Keratinocyte (primary cell): ENCODE measurements around the gene NARS2. TPM values are rescaled to one million over a fixed set of nuclear protein-coding genes. Genes with fewer than 3 reads are reported as not detected.
"Not testable (repeated sequence)": the region's sequence is repeated elsewhere in the genome, so short reads cannot be mapped to it uniquely, and the experiment has no call there.

ENCODE experiments used
- DNase-seq: peaks from one replicate; pipeline ENCODE4 v3.0.0-alpha.2; 2011; ENCODE audit warnings: low read depth, missing footprints, low spot score
- FAIRE-seq: peaks from 2 replicates; lab custom pipeline; 2011; peaks lifted over from hg19 to GRCh38; lab: Jason Lieb, UNC
- H2AFZ ChIP-seq: 2 replicates; pipeline ENCODE4 v1.6.0; 2012; ENCODE audit warnings: low read length, control low read depth, inconsistent platforms; ENCODE audit not compliant: control insufficient read depth
- H3K27ac ChIP-seq: 2 replicates; pipeline ENCODE4 v1.5.1; 2011; ENCODE audit warnings: low read length; ENCODE audit not compliant: control insufficient read depth, insufficient read depth
- H3K27me3 ChIP-seq: 3 replicates; pipeline ENCODE4 v1.6.0; 2011; ENCODE audit warnings: low read length; ENCODE audit not compliant: control insufficient read depth, insufficient read depth; ENCODE audit errors: extremely low read depth
- H3K36me3 ChIP-seq, 2 experiments: 2 replicates in 1 of 2; 3 replicates in 1 of 2; pipeline ENCODE4 v1.5.1; 2011; ENCODE audit warnings: low read length in 2 of 2, mild to moderate bottlenecking in 1 of 2; ENCODE audit not compliant: control insufficient read depth in 2 of 2, insufficient read depth in 2 of 2; ENCODE audit errors: extremely low read depth in 1 of 2
- H3K4me1 ChIP-seq: 3 replicates; pipeline ENCODE4 v1.5.1; 2011; ENCODE audit warnings: low read length; ENCODE audit not compliant: control insufficient read depth, insufficient read depth; ENCODE audit errors: extremely low read depth
- H3K4me2 ChIP-seq: 3 replicates; pipeline ENCODE4 v1.6.0; 2011; ENCODE audit warnings: low read depth, low read length; ENCODE audit not compliant: control insufficient read depth, insufficient read depth; ENCODE audit errors: extremely low read depth
- H3K4me3 ChIP-seq, 3 experiments: fragments of 200-600 bp in 1 of 3; sonication (generic) in 1 of 3; 2 replicates in 2 of 3; 3 replicates in 1 of 3; pipeline ENCODE4 v1.5.1; 2011 to 2016; ENCODE audit warnings: low read length in 3 of 3, mild to moderate bottlenecking in 3 of 3, control low read depth in 2 of 3, inconsistent platforms in 1 of 3, low read depth in 1 of 3, mixed read lengths in 1 of 3, mixed run types in 1 of 3, moderate library complexity in 1 of 3; ENCODE audit not compliant: control insufficient read depth in 2 of 3, insufficient read depth in 2 of 3; ENCODE audit errors: extremely low read depth in 1 of 3
- H3K79me2 ChIP-seq: 2 replicates; pipeline ENCODE4 v1.6.0; 2012; ENCODE audit warnings: low read length; ENCODE audit not compliant: control insufficient read depth, insufficient read depth
- H3K9ac ChIP-seq: 3 replicates; pipeline ENCODE4 v1.6.0; 2011; ENCODE audit warnings: low read length; ENCODE audit not compliant: control insufficient read depth, insufficient read depth; ENCODE audit errors: extremely low read depth
- H3K9me1 ChIP-seq: 3 replicates; pipeline ENCODE4 v1.6.0; 2011; ENCODE audit warnings: low read length; ENCODE audit not compliant: control insufficient read depth, insufficient read depth; ENCODE audit errors: extremely low read depth
- H3K9me3 ChIP-seq: 2 replicates; pipeline ENCODE4 v1.5.1; 2012; ENCODE audit warnings: low read depth, low read length; ENCODE audit not compliant: control insufficient read depth
- H4K20me1 ChIP-seq: 3 replicates; pipeline ENCODE4 v1.6.0; 2011; ENCODE audit warnings: low read length; ENCODE audit not compliant: control insufficient read depth, insufficient read depth; ENCODE audit errors: extremely low read depth
- EZH2 ChIP-seq: IDR thresholded peaks from one replicate; pipeline ENCODE4 v1.6.1; 2012; ENCODE audit warnings: inconsistent platforms, mild to moderate bottlenecking, low read length, moderate library complexity
- dilution Hi-C: fragments of 300-500 bp; cut with MboI; formaldehyde crosslinking; loops from one replicate; pipeline ENCODE4 v1.7.0; 2020; ENCODE audit warnings: low sequenced_read_pairs; ENCODE audit not compliant: extremely low pct_ligation_motif_present
- polyA plus RNA-seq, 5 experiments: library from polyadenylated mRNA; depleted of rRNA in 3 of 5; stranded (reverse) in 3 of 5; stranded (forward) in 1 of 5; unstranded in 1 of 5; fragments of >200 nt; gene quantifications; 1 replicate in 1 of 5; 2 replicates in 3 of 5; 3 replicates in 1 of 5; pipeline versions ENCODE4 v1.2.1 to v1.2.3, GENCODE V29; 2011 to 2012; ENCODE audit warnings: missing spikeins in 2 of 5, low read depth in 1 of 5, low replicate concordance in 1 of 5
- TF ChIP-seq, protein P1 (sequence below), 3 experiments: IDR thresholded peaks in 1 of 3; conservative IDR thresholded peaks in 1 of 3; optimal IDR thresholded peaks in 1 of 3; 2 replicates in 2 of 3; 3 replicates in 1 of 3; pipeline versions ENCODE3 to v1.5.1; 2011; ENCODE audit warnings: low read length in 3 of 3, mild to moderate bottlenecking in 3 of 3, moderate library complexity in 2 of 3, control low read depth in 1 of 3, inconsistent platforms in 1 of 3; ENCODE audit not compliant: insufficient read depth in 2 of 3; ENCODE audit errors: extremely low read depth in 1 of 3

The NARS2 gene
- polyA plus RNA-seq, 1 donor (not counting 4 experiments of a cell fraction or from before 2014, with no cell fraction given), result 28.8 TPM

DNA sequence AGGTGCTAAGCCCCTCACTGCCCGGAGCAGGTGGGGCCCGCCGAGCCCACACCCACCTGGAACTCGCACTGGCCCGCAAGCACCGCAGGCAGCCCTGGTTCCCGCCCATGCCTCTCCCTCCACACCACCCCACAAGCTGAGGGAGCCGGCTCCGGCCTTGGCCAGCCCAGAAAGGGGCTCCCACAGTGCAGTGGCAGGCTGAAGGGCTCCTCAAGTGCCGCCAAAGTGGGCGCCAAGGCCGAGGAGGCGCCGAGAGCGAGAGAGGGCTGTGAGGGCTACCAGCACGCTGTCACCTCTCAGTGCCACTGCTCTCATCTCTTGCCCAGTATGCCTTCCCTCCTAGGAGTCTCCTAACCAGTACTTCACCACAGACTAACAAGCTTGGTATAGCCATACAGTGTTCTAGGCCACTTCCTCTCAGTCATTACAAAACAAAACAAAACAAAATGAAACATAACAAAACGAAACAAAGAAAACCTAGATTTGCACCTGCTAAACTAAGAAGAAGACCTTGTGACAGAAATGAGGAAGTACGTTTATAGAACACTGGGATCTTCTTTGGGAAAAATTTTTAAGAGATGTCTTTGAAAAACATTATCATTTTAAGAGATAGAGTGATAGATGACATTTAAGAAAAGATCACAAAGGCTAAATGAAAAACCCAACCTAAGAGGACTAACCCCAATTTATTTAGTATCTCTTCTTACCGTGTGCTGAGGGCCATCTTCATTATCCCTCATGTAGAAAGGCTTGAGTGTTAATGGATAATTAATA is 109.3 kb downstream of the NARS2 start:
- no peak for FAIRE-seq
- dilution Hi-C loops, result no loop called here
- no peak for TF ChIP-seq EZH2
- TF ChIP-seq, protein P1, sequence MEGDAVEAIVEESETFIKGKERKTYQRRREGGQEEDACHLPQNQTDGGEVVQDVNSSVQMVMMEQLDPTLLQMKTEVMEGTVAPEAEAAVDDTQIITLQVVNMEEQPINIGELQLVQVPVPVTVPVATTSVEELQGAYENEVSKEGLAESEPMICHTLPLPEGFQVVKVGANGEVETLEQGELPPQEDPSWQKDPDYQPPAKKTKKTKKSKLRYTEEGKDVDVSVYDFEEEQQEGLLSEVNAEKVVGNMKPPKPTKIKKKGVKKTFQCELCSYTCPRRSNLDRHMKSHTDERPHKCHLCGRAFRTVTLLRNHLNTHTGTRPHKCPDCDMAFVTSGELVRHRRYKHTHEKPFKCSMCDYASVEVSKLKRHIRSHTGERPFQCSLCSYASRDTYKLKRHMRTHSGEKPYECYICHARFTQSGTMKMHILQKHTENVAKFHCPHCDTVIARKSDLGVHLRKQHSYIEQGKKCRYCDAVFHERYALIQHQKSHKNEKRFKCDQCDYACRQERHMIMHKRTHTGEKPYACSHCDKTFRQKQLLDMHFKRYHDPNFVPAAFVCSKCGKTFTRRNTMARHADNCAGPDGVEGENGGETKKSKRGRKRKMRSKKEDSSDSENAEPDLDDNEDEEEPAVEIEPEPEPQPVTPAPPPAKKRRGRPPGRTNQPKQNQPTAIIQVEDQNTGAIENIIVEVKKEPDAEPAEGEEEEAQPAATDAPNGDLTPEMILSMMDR (optimal IDR thresholded peaks at IDR 0.05 in 1 of 3, IDR thresholded peaks at IDR 0.05 in 1 of 3, conservative IDR thresholded peaks at IDR 0.05 in 1 of 3; ENCODE audit: extremely low read depth in 1 of 3, insufficient read depth in 2 of 3, low read length in 3 of 3), result no peak
- no peaks in the 10 kb centered on the region for H3K79me2 ChIP-seq
- H3K27me3 ChIP-seq, result no peaks in the 10 kb centered on the region
- no peak overlapping the region for H3K4me3 ChIP-seq
- H2AFZ ChIP-seq, result no peak overlapping the region
- no peak overlapping the region for H3K4me2 ChIP-seq
- no peak for DNase-seq
- H3K4me1 ChIP-seq, result peaks cover 2% of the 10 kb centered on the region
- peaks cover 0 to 3% of the 10 kb centered on the region in 2 experiments for H3K36me3 ChIP-seq
- H4K20me1 ChIP-seq, result no peaks in the 10 kb centered on the region
- H3K9me1 ChIP-seq, result no peaks in the 10 kb centered on the region
- no peak overlapping the region for H3K27ac ChIP-seq
- no peaks in the 10 kb centered on the region for H3K9me3 ChIP-seq
- H3K9ac ChIP-seq, result no peak overlapping the region

DNA sequence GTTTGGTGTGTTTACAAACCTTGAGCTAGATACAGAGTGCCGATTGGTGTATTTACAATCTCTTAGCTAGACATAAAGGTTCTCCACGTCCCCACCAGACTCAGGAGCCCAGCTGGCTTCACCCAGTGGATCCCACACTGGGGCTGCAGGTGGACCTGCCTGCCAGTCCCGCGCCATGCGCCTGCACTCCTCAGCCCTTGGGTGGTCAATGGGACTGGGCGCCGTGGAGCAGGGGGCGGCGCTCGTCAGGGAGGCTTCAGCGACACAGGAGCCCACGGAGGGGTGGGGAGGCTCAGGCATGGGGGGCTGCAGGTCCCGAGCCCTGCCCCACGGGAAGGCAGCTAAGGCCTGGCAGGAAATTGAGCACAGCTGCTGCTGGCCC is 109.9 kb downstream of the NARS2 start:
- H3K79me2 ChIP-seq, H2AFZ ChIP-seq, H3K9me3 ChIP-seq, FAIRE-seq, H3K4me2 ChIP-seq, H3K9me1 ChIP-seq, H3K9ac ChIP-seq, H3K36me3 ChIP-seq, H3K4me3 ChIP-seq, dilution Hi-C loops, H4K20me1 ChIP-seq, H3K27me3 ChIP-seq, H3K27ac ChIP-seq, DNase-seq, H3K4me1 ChIP-seq: not testable (repeated sequence)

DNA sequence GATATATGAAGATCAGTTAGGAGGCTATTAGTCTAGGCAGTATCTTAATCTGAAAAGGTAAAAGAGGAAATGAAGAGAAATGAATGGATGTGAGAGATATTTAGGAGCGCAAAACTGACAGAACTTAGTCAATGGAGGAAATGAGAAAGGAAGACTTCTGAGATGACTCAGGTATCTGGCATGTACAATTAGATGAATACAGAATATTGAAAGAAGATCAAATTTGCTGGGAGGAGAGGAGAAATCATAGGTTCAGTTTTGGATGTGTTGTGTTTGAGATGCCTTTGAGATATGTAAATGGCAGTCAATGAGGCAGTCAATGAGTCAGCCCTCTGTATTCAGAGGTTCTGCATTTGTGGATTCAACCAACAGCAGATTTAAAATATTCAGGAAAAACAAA is 114.2 kb downstream of the NARS2 start:
- no peaks in the 10 kb centered on the region for H3K79me2 ChIP-seq
- peaks cover 0 to 1% of the 10 kb centered on the region in 2 experiments for H3K36me3 ChIP-seq
- H3K27me3 ChIP-seq, result no peaks in the 10 kb centered on the region
- dilution Hi-C loops, result no loop called here
- no peak overlapping the region for H3K27ac ChIP-seq
- FAIRE-seq, result no peak
- H3K9me3 ChIP-seq, result no peaks in the 10 kb centered on the region
- DNase-seq, result no peak
- no peaks in the 10 kb centered on the region for H3K9me1 ChIP-seq
- TF ChIP-seq, protein P1 (optimal IDR thresholded peaks at IDR 0.05 in 1 of 3, IDR thresholded peaks at IDR 0.05 in 1 of 3, conservative IDR thresholded peaks at IDR 0.05 in 1 of 3; ENCODE audit: extremely low read depth in 1 of 3, insufficient read depth in 2 of 3, low read length in 3 of 3), result no peak
- no peak for TF ChIP-seq EZH2
- H3K4me3 ChIP-seq, result no peak overlapping the region
- peaks cover 2% of the 10 kb centered on the region for H3K4me1 ChIP-seq
- no peaks in the 10 kb centered on the region for H4K20me1 ChIP-seq
- H3K4me2 ChIP-seq, result no peak overlapping the region
- H3K9ac ChIP-seq, result no peak overlapping the region
- H2AFZ ChIP-seq, result no peak overlapping the region
